GM12878 (cell line): ENCODE measurements around the gene TMEM91. TPM values are rescaled to one million over a fixed set of nuclear protein-coding genes. Genes with fewer than 3 reads are reported as not detected.

Source experiments
- ATAC-seq: fragments of 200-7000 bp; cut with Tn5 transposase; 3 replicates; pipeline ENCODE4 v1.9.1; 2020; ENCODE audit warnings: mild to moderate bottlenecking, moderate library complexity
- BruUV-seq: library from RNA; stranded (reverse); fragments of 400-500 nt; replicated peaks from 2 replicates; lab custom pipeline; 2021; lab: Mats Ljungman, UMichigan
- CTCF ChIA-PET: fragments of 300-600 bp; sonication (Branson Sonifier 250); formaldehyde crosslinking; extraction: SDS; loops from one replicate; lab custom pipeline; 2021; ENCODE audit warnings: inconsistent platforms; lab: Yijun Ruan, JAX
- POLR2A ChIA-PET: fragments of 350-600 bp; formaldehyde crosslinking; extraction: SDS; loops from one replicate; lab custom pipeline; 2021; ENCODE audit warnings: inconsistent platforms; lab: Charles Lee
- RAD21 ChIA-PET: fragments of 300-600 bp; sonication (Branson Sonifier 250); formaldehyde crosslinking; loops from one replicate; lab custom pipeline; 2023; ENCODE audit warnings: antibody characterized with exemption; ENCODE audit not compliant: unreplicated experiment; lab: Charles Lee
- SMC1A ChIA-PET: fragments of 300-600 bp; sonication (Branson Sonifier 250); formaldehyde crosslinking; loops from one replicate; lab custom pipeline; 2023; ENCODE audit not compliant: unreplicated experiment, uncharacterized antibody; lab: Charles Lee
- DNase-seq: peaks from one replicate; pipeline ENCODE4 v3.0.0-alpha.2; 2011; ENCODE audit warnings: low read depth, low spot score
- FAIRE-seq: peaks from 3 replicates; lab custom pipeline; 2011; peaks lifted over from hg19 to GRCh38; lab: Jason Lieb, UNC
- H2AFZ ChIP-seq: 2 replicates; pipeline ENCODE4 v1.6.0; 2011; ENCODE audit warnings: low read depth, low read length, control low read depth; ENCODE audit not compliant: control insufficient read depth
- H3K27ac ChIP-seq: 2 replicates; pipeline ENCODE4 v1.5.1; 2011; ENCODE audit warnings: control low read depth; ENCODE audit not compliant: control insufficient read depth, insufficient read depth
- H3K27me3 ChIP-seq, 2 experiments: replicated peaks in 1 of 2; 2 replicates each; pipeline versions ENCODE4 v1.6.0 to v1.6.1; 2011; ENCODE audit warnings: low read length in 1 of 2; ENCODE audit not compliant: control insufficient read depth in 2 of 2, insufficient read depth in 2 of 2
- H3K36me3 ChIP-seq, 2 experiments: 2 replicates each; pipeline ENCODE4 v1.5.1; 2011; ENCODE audit warnings: low read length in 1 of 2; ENCODE audit not compliant: control insufficient read depth in 2 of 2, insufficient read depth in 2 of 2
- H3K4me1 ChIP-seq: 2 replicates; pipeline ENCODE4 v1.6.1; 2011; ENCODE audit warnings: mild to moderate bottlenecking, low read length, moderate library complexity, mixed read lengths; ENCODE audit not compliant: control insufficient read depth, insufficient read depth
- H3K4me2 ChIP-seq: 2 replicates; pipeline ENCODE4 v1.6.0; 2011; ENCODE audit warnings: control low read depth; ENCODE audit not compliant: control insufficient read depth, insufficient read depth
- H3K4me3 ChIP-seq: fragments of 200-600 bp; sonication (generic); 2 replicates; pipeline ENCODE4 v1.5.1; 2016
- H3K79me2 ChIP-seq: 2 replicates; pipeline ENCODE4 v1.6.0; 2011; ENCODE audit warnings: low read length; ENCODE audit not compliant: control insufficient read depth, insufficient read depth
- H3K9ac ChIP-seq: 2 replicates; pipeline ENCODE4 v1.8.0; 2011; ENCODE audit warnings: low read length, control low read depth, mixed read lengths; ENCODE audit not compliant: control insufficient read depth, insufficient read depth
- H3K9me3 ChIP-seq: replicated peaks from 3 replicates; pipeline ENCODE4 v1.5.1; 2011; ENCODE audit warnings: mild to moderate bottlenecking, low read length; ENCODE audit not compliant: control insufficient read depth, insufficient read depth
- H4K20me1 ChIP-seq: 2 replicates; pipeline ENCODE4 v1.6.0; 2011; ENCODE audit not compliant: control insufficient read depth, insufficient read depth
- EZH2 ChIP-seq: IDR thresholded peaks from 2 replicates; pipeline ENCODE4 v1.6.1; 2012; ENCODE audit warnings: low read depth, mild to moderate bottlenecking, control low read depth, inconsistent platforms, low read length, borderline replicate concordance; ENCODE audit not compliant: control insufficient read depth
- IKZF1 ChIP-seq: fragments of 450-650 bp; conservative IDR thresholded peaks from 2 replicates; pipeline ENCODE4 v1.6.1; 2017; ENCODE audit warnings: antibody characterized with exemption, mild to moderate bottlenecking
- POLR2AphosphoS5 ChIP-seq: IDR thresholded peaks from 2 replicates; pipeline ENCODE4 v1.6.1; 2011; ENCODE audit warnings: mild to moderate bottlenecking, low read length, inconsistent platforms
- POU2F2 ChIP-seq: IDR thresholded peaks from 3 replicates; pipeline ENCODE4 v1.6.1; 2011; ENCODE audit warnings: low read depth, mild to moderate bottlenecking, low read length, borderline replicate concordance
- SMC3 ChIP-seq: IDR thresholded peaks from 2 replicates; pipeline ENCODE4 v1.6.1; 2011; ENCODE audit warnings: low read length, improper control_type of control experiment, borderline replicate concordance
- WGBS: methylation state at CpG from one replicate; pipeline ENCODE4 v1.1.6; 2016; ENCODE audit warnings: low lambda C conversion rate; ENCODE audit not compliant: insufficient replicate concordance, insufficient coverage; ENCODE audit errors: missing lambda C conversion rate; 5-methylcytosine and 5-hydroxymethylcytosine counted together
- in situ Hi-C: fragments of 300-500 bp; cut with MboI; formaldehyde crosslinking; loops from 9 replicates; pipeline ENCODE4 v1.14.3; 2018; ENCODE audit warnings: mixed read lengths
- intact Hi-C: fragments of 100-400 bp; cut with micrococcal nuclease; formaldehyde crosslinking; loops from one replicate; pipeline ENCODE4 v1.14.2; 2022; ENCODE audit not compliant: unreplicated experiment
- polyA plus RNA-seq, 11 experiments: library from polyadenylated mRNA; depleted of rRNA in 4 of 11; unstranded in 6 of 11; stranded (reverse) in 5 of 11; fragments of >200 nt; fragmentation: Nextera tagmentation in 4 of 11; fragmentation: Illumina TruSeq in 1 of 11; extraction: Ambion mirVana in 4 of 11; extraction: Trizol in 1 of 11; gene quantifications; 1 replicate in 1 of 11; 2 replicates in 10 of 11; pipeline versions ENCODE4 v1.2.1 to v1.2.3, GENCODE V29; 2011 to 2016; ENCODE audit warnings: inconsistent platforms in 2 of 11, missing spikeins in 2 of 11, low read depth in 1 of 11
- total RNA-seq, 4 experiments: library from RNA; depleted of rRNA in 3 of 4; stranded (reverse); fragments of >200 nt in 3 of 4; fragmentation: Illumina TruSeq in 1 of 4; extraction: Trizol in 1 of 4; gene quantifications; 2 replicates each; pipeline versions ENCODE4 v1.2.1 to v1.2.3, GENCODE V29; 2013 to 2021
- TF ChIP-seq, protein P1 (sequence below): IDR thresholded peaks from 2 replicates; pipeline ENCODE4 v1.6.1; 2012; ENCODE audit warnings: low read depth, low read length, improper control_type of control experiment

TMEM91 gene
- total and polyA plus RNA-seq, 10 of the 15 experiments (the other 5 are each of a cell fraction or from before 2014, with no cell fraction given): 1.5 to 5.5 (median 2.7) TPM

- Histone ChIP-seq H2AFZ (no peak overlapping the region), H4K20me1 (no peaks in the 10 kb centered on the region), H3K79me2 (peaks cover 1% of the 10 kb centered on the region), H3K36me3 (peaks cover 14 to 22% of the 10 kb centered on the region in 2 experiments), H3K27me3 (no peaks in the 10 kb centered on the region), H3K4me1 (peaks cover 11% of the 10 kb centered on the region), H3K4me2 (peak overlapping the region; percentile 33; the same call in 1 of the 2 replicates), H3K9ac (peak overlapping the region; percentile 20; the same call in 1 of the 2 replicates), H3K4me3 (no peak overlapping the region), H3K27ac (peak overlapping the region; percentile 79), H3K9me3 (no peaks in the 10 kb centered on the region)
- 4% methylated on average over 4 of the region's 5 CpGs for WGBS
- SMC1A ChIA-PET: interaction anchor here (1.8 kb wide), 1 partner anchor 15 kb away, joined by 7 read pairs; no protein-coding TSS in a partner anchor
- peak; percentile 64 for ATAC-seq
- BruUV-seq: no TSS peak
- intact Hi-C loops (no loop called here), in situ Hi-C loops (no loop called here)
- RAD21 ChIA-PET: interaction anchor here (0.6 to 1.2 kb wide), 3 partner anchors 17 to 212 kb away, joined by 3 to 5 read pairs (median 4); no protein-coding TSS in a partner anchor
- TF ChIP-seq IKZF1: peak; percentile 18; the same call in 1 of the 2 replicates
- TF ChIP-seq EZH2: no peak
- peak; percentile 41; the same call in 1 of the 3 replicates for TF ChIP-seq POU2F2
- TF ChIP-seq POLR2AphosphoS5: 0 out of 2 replicates have a peak, but pooled peaks have one; percentile 17
- POLR2A ChIA-PET: interaction anchor here (0.6 to 1.3 kb wide), 3 partner anchors 13 to 580 kb away, joined by 3 to 8 read pairs (median 6); no protein-coding TSS in a partner anchor
- FAIRE-seq: no peak
- CTCF ChIA-PET: interaction anchor here (0.6 to 1.6 kb wide), 4 partner anchors 8 to 105 kb away, joined by 3 to 5 read pairs (median 3); partner anchors contain the start of gene DMAC2
- DNase-seq: no peak
Observed at GRCh38 chr19:41334793-41335192, 41.5 kb upstream of the TMEM91 start.

- intact Hi-C loops: no loop called here
- Histone ChIP-seq H3K9ac (peak overlapping the region; percentile 39; the same call in 1 of the 2 replicates), H3K36me3 (peaks cover 11 to 22% of the 10 kb centered on the region in 2 experiments), H3K79me2 (peaks cover 1% of the 10 kb centered on the region), H2AFZ (no peak overlapping the region), H3K9me3 (no peaks in the 10 kb centered on the region), H3K27ac (peak overlapping the region; percentile 79), H3K27me3 (no peaks in the 10 kb centered on the region), H4K20me1 (no peaks in the 10 kb centered on the region), H3K4me3 (no peak overlapping the region), H3K4me2 (peak overlapping the region; percentile 60; the same call in 1 of the 2 replicates), H3K4me1 (peaks cover 11% of the 10 kb centered on the region)
- CTCF ChIA-PET: interaction anchor here (0.7 to 1.2 kb wide), 3 partner anchors 11 to 104 kb away, joined by 3 to 5 read pairs (median 3); partner anchors contain the start of gene DMAC2
- in situ Hi-C loops: no loop called here
- FAIRE-seq (no peak), DNase-seq (no peak), ATAC-seq (no peak)
- POLR2A ChIA-PET: interaction anchor here (0.6 to 1.3 kb wide), 3 partner anchors 13 to 581 kb away, joined by 3 to 8 read pairs (median 6); no protein-coding TSS in a partner anchor
- 72% methylated on average over 10 of the region's 10 CpGs for WGBS
- RAD21 ChIA-PET: interaction anchor here (1.0 to 1.4 kb wide), 3 partner anchors 8 to 16 kb away, joined by 3 read pairs; no protein-coding TSS in a partner anchor
- no TSS peak for BruUV-seq
- TF ChIP-seq, protein P1, sequence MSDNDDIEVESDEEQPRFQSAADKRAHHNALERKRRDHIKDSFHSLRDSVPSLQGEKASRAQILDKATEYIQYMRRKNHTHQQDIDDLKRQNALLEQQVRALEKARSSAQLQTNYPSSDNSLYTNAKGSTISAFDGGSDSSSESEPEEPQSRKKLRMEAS: no peak
- TF ChIP-seq SMC3: no peak
- SMC1A ChIA-PET: interaction anchor here (0.6 to 1.8 kb wide), 2 partner anchors 14 to 121 kb away, joined by 3 to 7 read pairs; no protein-coding TSS in a partner anchor
Observed at GRCh38 chr19:41335467-41335866, 40.9 kb upstream of the TMEM91 start.
